ENCODE results near the gene SMIM41. TPM values are rescaled to one million over a fixed set of nuclear protein-coding genes. Genes with fewer than 3 reads are reported as not detected.
A peak's percentile ranks its signal among the peaks of the same experiment; 100 is the strongest.

SMIM41 gene
- polyA plus RNA-seq, 4 donors: 0.27 to 0.70 (median 0.41) TPM

DNA sequence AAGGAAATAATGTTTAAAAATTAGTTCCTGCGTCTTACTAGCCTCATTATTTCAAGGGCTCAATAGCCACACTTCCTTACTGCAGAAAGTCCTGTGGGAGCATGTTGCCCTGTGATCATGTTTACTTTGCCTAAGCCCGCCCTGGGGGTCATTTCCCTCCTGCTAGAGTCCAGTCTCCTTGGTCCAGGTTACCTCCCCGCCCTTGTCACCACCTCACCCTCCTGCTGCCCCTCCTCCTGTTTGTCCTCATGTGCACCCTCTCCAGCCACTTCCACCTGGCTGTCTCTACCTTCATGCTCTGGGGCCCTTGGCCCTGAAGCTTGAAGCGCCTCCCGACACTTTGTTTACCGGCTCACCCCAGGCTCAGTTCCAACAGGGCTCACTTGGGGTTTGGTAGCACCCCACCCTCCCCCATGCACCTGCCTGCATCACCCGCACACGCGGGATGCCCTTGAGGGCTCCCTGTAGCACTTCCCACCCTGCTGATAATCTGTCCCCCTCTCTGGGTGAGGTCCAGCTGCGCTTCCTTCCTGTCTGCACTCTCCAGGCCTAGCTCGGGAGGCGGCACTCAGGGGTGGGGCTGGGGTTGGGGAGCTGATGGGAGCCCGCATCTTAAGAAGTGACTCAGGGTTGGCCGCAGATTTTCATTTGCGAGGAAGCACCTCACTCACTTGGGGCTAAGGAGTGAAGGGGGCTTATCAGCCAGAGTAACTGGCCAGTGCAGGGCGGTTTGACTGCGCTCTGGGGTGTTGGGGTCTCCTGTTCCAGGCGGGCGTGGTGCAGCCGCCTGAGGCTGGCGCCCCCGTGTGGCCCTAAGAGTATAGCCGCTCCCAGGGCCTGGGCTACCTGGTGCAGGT lies 40.1 kb downstream of the SMIM41 start:
- no peak for DNase-seq (ENCODE audit: low read depth in 4 of 4, low spot score in 2 of 4)

DNA sequence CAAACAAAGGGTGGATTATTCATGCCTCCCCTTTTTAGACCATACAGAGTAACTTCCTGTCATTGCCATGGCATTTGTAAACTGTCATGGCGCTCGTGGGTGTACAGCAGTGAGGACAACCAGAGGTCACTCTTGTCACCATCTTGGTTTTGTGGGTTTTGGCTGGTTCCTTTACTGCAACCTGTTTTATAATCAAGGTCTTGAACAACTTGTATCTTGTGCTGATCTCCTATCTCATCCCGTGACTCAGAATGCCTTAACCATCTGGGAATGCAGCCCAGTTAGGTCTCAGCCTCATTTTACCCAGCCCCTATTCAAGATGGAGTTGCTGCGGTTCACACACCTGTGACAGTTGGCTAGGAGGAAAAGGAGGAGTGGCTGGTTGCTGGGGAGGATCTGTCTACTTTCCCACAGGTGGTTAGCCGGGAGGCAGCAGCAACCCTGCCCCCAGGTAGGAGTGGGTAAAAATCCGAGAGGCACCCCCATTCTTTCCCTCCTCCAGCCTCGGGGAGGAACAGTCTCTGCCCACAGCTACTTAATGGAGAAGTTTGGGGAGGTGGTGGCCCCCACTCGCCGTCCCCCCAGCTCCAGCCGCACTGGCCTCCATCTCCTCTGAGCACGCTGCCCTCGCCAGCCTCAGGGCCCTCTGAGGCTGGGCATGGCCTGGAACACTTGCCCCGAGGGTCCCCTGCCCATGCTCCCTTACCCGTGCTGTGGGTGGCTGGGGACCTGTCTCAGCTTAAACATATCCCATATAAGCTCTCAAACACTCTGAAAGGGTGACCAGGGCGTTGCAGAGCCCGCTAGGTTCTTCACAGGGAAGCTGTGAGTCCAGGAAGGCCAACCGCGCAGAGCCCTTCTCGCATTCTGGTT lies 41.7 kb downstream of the SMIM41 start:
- no peak for DNase-seq (ENCODE audit: low read depth in 4 of 4, low spot score in 2 of 4)

DNA sequence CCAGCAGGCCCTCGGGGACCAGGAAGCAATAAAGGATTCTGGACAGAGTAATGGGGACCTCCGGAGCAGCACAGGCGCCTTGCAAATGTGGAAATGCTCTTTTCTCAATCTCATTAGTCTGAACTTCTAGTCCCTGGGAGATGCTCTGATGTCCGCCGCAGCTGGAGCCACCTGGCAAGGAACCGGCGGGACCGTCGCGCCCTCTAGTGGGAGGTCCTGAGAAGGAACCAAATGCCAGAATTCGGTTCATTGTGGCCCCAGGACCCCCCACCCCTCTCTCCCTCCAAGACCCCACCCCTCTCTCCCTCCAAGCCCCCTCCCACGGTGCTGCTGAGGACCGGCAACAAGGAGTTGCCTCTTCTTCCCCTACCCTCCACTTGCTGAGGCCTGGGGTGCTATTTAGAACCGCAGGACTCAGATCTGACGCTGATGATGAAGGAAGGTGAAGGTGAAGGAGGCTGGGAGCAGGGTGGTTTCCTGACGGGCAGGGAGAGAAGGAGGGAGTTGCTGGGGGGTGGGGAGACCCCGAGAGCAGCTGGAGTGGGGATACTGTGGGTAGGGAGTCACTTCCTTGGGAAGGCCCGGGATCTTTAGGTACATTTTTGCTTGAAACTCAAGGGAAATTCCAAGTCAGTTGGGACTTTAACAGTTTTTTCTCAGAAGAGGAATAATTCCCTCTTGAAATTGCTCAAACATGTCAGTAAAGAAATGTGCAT lies 42.5 kb downstream of the SMIM41 start:
- peak in 2 of 4 donors; percentile 54 to 58 for DNase-seq (ENCODE audit: low read depth in 4 of 4, low spot score in 2 of 4)

DNA sequence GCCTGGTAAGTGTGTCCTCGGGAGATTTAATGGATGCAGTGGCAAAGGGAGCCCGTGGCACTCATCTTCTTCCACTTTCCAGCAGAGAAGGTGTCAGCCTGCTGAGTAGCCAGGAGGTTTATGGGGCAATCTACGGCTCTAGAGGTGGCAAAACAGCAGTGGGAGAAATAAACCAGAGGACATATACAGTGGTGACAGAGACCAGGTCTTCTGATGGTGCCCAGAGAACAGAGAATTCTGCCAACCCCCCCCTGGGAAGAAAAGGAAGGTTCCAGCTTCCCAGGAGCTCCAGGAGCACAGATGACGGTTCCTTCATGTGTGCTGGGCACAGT lies 43.0 kb downstream of the SMIM41 start:
- no peak for DNase-seq (ENCODE audit: low read depth in 4 of 4, low spot score in 2 of 4)

DNA sequence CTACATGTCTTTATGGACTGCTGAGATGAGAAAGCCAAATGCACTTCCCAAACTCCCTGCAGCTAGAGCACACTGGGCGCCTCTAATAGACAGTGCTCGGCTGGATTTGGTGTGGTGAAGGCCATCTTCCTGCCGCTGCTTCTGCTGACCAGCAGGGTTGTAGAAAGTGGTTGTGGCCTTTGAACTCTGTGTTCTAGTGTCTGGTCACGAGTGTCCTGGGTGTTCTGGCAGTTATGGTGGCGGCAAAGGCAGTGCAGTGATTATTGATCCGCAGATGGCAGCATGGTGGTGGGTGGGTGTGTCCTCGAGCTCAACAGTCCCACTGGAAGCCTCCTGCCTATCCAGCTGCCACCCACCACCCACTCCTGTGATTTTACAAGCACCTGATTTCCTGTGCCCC lies 43.4 kb downstream of the SMIM41 start:
- DNase-seq (ENCODE audit: low read depth in 4 of 4, low spot score in 2 of 4): no peak

DNA sequence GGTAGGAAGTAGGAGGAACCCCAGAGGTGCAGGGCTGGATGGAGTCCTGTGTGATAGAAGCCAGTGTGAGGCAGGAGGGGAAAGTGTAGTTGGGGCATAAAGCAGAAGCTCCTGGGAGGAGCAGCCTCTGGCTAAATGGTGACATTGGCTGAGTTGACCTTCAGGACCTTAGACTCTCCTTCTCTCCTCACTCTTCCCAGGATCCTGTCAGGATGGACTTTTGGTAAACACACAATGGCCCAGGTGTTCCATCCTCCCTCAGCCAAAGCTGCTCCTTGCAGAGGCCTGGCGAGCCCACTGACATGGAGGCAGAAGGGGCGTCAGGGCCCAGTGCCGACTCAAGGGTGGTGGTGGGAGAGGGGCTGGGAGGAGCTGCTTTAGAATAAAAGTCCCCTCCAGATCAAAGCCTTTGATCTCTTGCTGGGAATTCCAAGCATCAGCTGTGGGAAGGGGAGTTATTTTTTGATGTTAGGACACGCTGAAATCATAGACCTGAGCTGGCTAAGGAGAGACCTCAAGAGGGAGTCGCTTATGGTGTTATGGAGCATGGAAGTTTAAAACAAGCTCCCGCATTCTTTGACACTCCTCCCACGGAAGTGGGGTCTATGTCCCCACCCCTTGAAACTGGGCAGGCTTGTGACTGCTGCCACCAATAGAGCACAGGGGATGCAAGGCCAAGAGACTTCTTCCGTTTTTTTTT lies 44.1 kb downstream of the SMIM41 start:
- DNase-seq (ENCODE audit: low read depth in 4 of 4, low spot score in 2 of 4): no peak

DNA sequence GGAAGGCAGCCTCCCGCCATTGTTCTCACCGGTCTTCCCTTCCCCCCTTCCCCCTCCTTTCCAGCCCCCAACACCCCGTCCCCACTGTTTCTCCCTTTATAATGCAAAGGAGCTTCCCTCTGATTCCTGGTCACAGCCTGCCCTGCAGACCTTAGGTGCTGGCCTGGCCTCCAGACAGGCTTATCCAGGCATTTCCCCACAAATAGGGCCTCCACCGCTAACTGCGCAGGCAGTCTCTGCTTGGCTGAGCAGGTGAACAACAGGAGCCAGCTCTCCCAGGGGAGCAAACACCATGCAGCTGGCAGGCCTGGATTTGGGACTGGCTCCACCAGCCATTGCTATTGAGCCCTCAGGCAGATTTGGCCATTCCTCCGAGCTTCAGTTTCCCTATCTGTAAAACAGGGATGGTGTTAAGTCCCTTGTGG lies 46.0 kb downstream of the SMIM41 start:
- no peak for DNase-seq (ENCODE audit: low read depth in 4 of 4, low spot score in 2 of 4)

DNA sequence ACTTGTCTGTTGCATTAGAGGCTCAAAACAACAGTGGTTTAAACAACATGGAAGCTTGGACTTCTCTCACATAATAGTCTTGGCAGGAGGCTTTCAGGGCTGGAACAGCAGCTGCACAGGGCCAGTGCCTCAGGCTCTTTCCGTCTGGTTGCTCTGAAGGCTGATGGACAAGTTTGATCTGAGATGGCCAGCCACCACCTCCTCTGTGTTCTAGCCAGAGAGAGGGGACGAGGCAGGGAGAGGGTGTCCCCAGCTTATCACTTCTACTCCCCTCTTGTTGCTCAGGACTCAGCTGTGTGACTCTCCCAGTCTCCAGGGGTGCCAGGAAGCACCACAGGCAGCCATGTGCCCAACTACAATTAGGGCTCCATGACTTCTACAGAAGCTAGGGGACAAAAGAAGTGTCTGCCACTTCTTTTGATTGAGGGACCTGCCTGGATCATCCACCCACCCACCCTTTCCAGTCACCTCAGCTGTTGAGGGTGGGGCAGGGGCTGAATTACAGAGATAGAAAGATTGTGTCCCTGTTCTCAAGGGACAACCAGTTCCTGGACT lies 46.6 kb downstream of the SMIM41 start:
- DNase-seq (ENCODE audit: low read depth in 4 of 4, low spot score in 2 of 4): no peak

DNA sequence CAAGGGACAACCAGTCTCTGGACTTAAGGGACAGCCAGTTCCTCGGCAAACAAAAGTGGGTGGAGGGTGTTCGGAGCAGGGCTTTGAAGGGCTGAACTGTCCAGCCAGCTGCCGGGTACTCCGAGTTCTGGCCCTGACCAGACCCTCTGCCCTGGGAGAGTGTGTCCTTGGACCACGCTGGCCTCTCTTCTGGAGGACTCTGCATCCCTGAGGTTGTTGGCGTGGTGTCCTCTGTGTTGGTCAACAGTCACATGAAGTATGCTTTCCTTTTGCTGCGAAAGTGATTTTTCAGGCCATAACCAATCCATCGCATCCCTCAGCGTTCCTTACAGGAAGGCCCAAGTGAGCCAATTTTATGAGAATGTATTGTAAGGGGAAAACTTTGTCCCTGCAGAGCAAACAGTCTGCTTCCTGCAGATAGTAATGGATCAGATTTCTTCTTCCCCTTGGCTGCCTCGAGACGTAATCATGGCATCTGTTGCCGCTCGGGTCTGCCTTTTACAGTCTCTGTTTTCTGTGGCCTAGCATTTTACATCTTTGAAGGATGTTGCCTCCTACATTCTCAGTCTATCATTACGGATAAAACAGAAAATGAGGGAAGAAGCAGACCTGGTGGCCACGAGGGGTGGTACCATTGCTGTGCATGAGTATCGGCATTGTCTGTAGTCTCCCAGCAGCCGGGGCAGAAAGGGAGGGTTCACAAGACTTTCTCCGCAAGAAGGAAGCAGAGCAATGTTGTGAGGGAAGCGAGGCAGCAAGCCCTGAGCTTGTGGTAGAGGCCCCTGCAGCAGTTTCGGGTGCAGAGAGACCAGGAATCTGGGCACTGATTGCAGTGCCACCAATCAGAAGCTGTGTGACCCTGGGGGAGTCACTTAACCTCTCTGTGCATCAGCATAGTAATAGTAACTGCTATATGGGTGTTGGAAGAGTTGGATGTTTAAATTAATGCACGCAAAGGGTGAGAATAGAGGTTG lies 47.4 kb downstream of the SMIM41 start:
- DNase-seq (ENCODE audit: low read depth in 4 of 4, low spot score in 2 of 4): no peak

DNA sequence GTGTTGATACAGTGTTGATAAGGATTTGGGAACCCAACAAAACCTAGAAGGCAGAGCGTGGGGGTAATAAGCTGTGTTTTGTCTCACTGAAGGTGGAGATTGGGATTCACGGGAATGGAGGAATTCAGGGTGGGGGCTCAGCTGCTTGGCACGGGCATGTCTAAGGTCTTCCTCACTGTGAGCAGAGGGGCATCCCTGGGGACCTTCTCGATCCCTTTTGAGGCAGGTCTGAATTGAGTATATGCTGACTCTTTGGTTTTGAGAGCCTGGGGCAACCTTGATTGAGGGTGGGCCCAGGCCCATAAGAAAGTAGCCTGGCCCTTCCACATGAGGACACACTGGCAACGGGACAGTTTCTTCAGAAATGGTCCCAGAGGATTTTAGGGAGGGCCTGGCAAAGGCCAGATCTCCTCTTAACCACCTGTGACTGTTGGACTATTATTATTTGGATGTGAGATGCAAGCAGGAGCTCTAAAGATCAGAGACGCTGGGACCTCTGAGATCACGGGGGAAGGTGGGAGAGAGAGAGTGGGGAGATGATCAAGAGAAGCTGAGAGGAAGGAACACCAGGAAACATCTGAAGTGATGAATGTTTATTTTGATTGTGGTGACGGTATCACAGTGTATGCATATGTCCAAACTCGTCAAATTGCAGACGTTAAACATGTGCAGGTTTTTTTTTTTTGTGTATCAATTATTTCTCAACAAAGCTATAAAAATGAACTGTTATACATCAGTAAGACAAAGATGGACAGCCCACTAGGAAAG lies 48.4 kb downstream of the SMIM41 start:
- no peak for DNase-seq (ENCODE audit: low read depth in 4 of 4, low spot score in 2 of 4)

DNA sequence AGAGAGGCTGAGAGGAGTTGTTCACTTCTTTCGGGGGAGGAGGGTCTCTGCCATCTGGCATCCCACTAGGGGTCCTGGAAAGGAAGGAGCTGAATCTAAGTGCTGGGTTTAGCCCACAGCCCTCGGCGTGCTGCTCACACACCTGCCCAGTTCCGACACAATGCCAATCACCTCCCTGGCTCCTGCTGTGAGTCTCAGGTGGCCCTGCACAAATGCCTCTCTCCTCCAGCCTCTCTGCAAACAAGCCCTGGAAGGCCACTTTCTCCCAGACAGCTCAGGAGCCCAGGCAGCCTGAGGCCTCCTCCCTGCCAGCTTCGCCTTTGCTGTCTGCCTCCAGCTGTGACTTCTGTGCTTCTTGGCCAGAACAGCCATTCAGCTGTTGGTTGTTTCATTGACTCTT lies 51.2 kb downstream of the SMIM41 start:
- DNase-seq (ENCODE audit: low read depth in 4 of 4, low spot score in 2 of 4): no peak

DNA sequence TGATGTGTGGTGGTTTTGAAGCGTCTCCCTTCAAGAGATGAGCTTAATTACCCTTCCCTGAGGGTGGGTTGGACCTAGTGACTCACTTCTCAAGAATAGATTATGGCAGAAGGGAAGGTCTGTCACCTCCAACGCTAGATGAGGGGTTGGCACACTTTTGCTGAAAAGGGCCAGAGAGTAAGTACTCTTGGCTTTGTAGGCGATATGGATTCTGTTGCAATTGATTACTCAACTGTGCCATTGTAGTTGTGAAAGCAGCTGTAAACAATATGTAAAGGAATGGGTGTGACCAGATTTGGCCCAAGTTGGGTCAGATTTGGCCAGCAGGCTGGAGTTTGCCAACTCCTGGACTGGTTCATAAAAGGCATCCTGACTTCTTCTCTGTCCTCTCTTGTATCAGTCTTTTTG lies 53.3 kb downstream of the SMIM41 start:
- no peak for DNase-seq (ENCODE audit: low read depth in 4 of 4, low spot score in 2 of 4)

DNA sequence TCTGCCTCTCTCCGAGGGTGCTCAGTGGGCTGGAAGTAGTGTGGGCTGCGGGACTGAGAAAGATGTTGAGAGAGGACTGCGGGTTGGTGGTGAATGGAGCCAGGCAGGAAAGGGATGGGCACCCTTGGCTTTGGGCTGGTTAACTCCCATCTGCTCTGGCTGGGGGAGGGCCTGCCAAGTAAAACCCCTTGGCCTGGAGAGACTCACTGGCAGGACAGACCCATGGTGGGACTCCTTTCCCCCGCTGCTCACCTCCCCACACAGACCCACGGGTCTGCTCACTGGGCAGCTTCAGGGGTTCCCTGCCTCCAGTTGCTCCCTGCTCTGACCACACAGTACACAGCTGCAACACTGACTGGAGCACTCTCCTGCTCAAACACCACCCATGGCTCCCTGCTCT lies 58.2 kb downstream of the SMIM41 start:
- no peak for DNase-seq (ENCODE audit: low read depth in 4 of 4, low spot score in 2 of 4)

DNA sequence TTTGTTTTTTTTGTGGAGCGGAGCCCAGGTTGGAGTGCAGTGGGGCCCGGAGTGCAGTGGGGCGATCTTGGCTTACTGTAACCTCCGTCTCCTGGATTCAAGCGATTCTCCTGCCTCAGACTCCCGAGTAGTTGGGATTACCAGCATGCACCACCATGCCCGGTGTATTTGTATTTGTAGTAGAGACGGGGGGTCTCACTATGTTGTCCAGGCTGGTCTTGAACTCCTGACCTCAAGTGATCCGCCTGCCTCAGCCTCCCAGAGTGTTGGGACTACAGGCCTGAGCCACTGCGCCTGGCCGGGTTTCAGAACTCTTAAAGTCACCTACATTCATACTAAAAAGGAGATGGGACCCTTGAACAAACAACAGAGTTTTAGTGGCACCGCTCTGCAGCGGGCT lies 59.6 kb downstream of the SMIM41 start:
- no peak for DNase-seq (ENCODE audit: low read depth in 4 of 4, low spot score in 2 of 4)

DNA sequence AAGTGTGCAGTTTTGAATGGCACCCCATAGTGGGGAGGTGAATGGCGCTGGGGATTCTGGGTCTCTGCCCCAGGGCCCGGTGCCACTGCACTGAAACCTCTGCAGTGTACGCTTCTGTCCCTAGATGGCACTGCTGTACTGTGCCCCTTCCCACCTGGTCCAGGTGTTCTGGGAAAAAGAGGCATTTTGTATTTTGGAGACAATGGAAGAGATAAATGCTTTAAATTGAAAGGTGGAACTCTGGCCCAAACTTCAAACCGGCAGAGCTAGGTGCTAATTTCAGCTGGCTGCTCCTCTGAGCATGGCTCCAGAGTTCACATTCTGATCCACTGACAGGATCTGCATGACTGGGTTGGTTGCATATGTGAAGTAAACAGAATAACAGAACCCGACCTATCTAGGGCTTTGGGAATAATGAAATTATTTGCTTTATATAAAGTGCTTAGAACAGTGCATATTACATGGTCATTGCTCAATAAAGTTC lies 60.1 kb downstream of the SMIM41 start:
- no peak for DNase-seq (ENCODE audit: low read depth in 4 of 4, low spot score in 2 of 4)

DNA sequence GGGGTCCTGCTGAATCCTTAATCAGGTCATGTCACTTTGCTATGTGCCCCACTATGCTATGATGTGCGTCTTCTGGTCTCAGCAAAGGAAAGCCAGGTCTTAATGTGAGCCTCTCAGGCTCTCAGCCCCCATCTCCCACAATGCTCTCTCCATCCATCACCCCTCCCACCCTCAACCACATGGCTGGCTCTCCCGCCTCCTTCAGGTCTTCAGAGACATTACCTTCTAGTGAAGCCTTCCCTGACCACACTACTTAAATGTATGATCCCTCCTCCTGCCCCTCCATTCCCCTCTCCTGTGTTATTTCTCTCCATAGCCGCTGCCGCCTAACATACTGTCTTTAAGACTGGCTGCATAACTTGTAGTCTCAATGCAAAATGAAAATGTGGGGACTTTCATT lies 61.8 kb downstream of the SMIM41 start:
- no peak for DNase-seq (ENCODE audit: low read depth in 4 of 4, low spot score in 2 of 4)

DNA sequence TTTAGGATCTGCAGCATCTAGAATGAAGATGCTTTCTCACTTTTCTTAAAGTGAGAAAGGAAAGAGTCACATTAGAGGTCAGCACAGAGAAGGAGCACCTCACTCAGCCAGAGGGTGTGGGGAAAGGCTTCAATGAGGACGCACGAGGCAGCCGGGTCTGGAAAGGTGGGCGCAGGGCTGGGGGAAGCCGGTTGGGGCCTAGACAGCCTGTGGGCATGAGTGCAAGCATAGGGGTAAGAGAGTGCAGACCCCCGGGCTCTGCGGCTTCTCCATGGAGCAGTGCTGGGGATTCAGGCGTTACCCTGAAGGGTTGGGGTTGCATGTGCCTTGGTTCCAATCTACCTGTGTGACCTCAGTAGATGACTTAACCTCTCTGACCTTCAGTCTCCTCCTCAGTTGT lies 62.4 kb downstream of the SMIM41 start:
- no peak for DNase-seq (ENCODE audit: low read depth in 4 of 4, low spot score in 2 of 4)

DNA sequence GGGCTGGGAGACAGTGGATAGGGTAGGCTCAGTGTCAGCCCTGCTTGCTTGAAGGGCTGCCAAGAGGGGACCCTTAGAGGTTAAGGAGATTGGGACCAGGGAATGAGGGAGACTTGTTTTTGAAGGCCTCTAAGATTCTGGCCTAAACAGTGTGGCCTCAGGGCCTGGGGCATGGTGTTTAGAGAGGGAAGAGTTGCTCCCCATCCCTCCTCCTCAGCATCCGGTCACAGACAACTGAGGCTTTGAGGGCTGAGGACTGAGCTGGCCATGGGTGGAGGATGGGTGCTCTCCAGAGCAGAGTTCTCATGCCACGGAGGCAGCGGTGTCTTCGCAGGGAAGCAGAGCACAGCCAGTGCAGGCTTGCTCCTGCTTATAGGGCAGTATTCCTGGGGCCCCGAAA lies 62.9 kb downstream of the SMIM41 start:
- no peak for DNase-seq (ENCODE audit: low read depth in 4 of 4, low spot score in 2 of 4)

All from left renal cortex interstitium (tissue), 4 donors.